ENCODE measurements around the gene LAMB4. TPM values are rescaled to one million over a fixed set of nuclear protein-coding genes. Genes with fewer than 3 reads are reported as not detected.

The LAMB4 gene
- total RNA-seq, 1 donor from 2014 or later = 0.75 TPM

- no peak for TF ChIP-seq CTCF (IDR thresholded peaks at IDR 0.05)
- peak overlapping the region; percentile 65 for H3K27ac Mint-ChIP-seq (ENCODE audit: unreplicated experiment)
- H3K4me3 Mint-ChIP-seq (ENCODE audit: unreplicated experiment) = no peak overlapping the region
- H3K36me3 Mint-ChIP-seq (ENCODE audit: unreplicated experiment) = peaks cover 2% of the 10 kb centered on the region
- no peak for DNase-seq (ENCODE audit: extremely low spot score, unreplicated experiment)
- H3K4me1 Mint-ChIP-seq (ENCODE audit: unreplicated experiment) = peaks cover 32% of the 10 kb centered on the region
- peaks cover 2% of the 10 kb centered on the region for H3K9me3 Mint-ChIP-seq (ENCODE audit: unreplicated experiment)
- no peaks in the 10 kb centered on the region for H3K27me3 Mint-ChIP-seq (ENCODE audit: unreplicated experiment)
Observed at GRCh38 chr7:108086546-108086945, 43.6 kb downstream of the LAMB4 start.

GRCh38 chr7:108083980-108084379 lies 46.2 kb downstream of the LAMB4 start:
- Mint-ChIP-seq H3K36me3 (ENCODE audit: unreplicated experiment) (peaks cover 5% of the 10 kb centered on the region), H3K4me1 (ENCODE audit: unreplicated experiment) (peaks cover 54% of the 10 kb centered on the region), H3K4me3 (ENCODE audit: unreplicated experiment) (no peak overlapping the region), H3K27ac (ENCODE audit: unreplicated experiment) (peak overlapping the region; percentile 12), H3K9me3 (ENCODE audit: unreplicated experiment) (peaks cover 6% of the 10 kb centered on the region), H3K27me3 (ENCODE audit: unreplicated experiment) (no peaks in the 10 kb centered on the region)
- DNase-seq (ENCODE audit: extremely low spot score, unreplicated experiment) = no peak
- no peak for TF ChIP-seq CTCF (IDR thresholded peaks at IDR 0.05)

GRCh38 chr7:108079648-108080591 lies 50.2 kb downstream of the LAMB4 start:
- Mint-ChIP-seq H3K4me3 (ENCODE audit: unreplicated experiment) (peak overlapping the region; percentile 17), H3K36me3 (ENCODE audit: unreplicated experiment) (peaks cover 5% of the 10 kb centered on the region), H3K27me3 (ENCODE audit: unreplicated experiment) (no peaks in the 10 kb centered on the region), H3K4me1 (ENCODE audit: unreplicated experiment) (peaks cover 51% of the 10 kb centered on the region), H3K9me3 (ENCODE audit: unreplicated experiment) (peaks cover 6% of the 10 kb centered on the region), H3K27ac (ENCODE audit: unreplicated experiment) (peak overlapping the region; percentile 92)
- TF ChIP-seq CTCF (IDR thresholded peaks at IDR 0.05) = no peak
- no peak for DNase-seq (ENCODE audit: extremely low spot score, unreplicated experiment)

DNA sequence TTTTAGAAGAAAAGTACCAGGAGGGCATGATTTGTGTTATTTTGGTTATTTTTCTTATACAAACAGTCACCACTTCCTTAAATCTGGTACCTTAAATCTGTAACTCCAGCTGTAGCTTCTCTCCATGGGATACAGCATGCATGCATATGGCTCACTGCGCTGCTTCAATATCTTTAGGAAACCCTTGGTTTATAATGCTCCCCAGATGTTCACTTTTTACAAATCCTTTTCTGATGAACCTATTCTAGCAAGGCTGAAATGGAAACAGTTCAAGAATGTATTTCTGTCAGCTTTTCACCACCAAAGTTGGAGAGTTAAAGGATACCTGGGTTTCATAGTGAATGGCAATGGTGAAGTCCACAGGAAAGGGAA lies 50.9 kb downstream of the LAMB4 start:
- Mint-ChIP-seq H3K4me1 (ENCODE audit: unreplicated experiment) (peaks cover 45% of the 10 kb centered on the region), H3K36me3 (ENCODE audit: unreplicated experiment) (peaks cover 5% of the 10 kb centered on the region), H3K27me3 (ENCODE audit: unreplicated experiment) (no peaks in the 10 kb centered on the region), H3K9me3 (ENCODE audit: unreplicated experiment) (peaks cover 6% of the 10 kb centered on the region), H3K27ac (ENCODE audit: unreplicated experiment) (peak overlapping the region; percentile 92), H3K4me3 (ENCODE audit: unreplicated experiment) (peak overlapping the region; percentile 17)
- no peak for DNase-seq (ENCODE audit: extremely low spot score, unreplicated experiment)
- TF ChIP-seq CTCF (IDR thresholded peaks at IDR 0.05) = no peak

GRCh38 chr7:108078691-108079090 lies 51.5 kb downstream of the LAMB4 start:
- H3K27me3 Mint-ChIP-seq (ENCODE audit: unreplicated experiment) = no peaks in the 10 kb centered on the region
- peaks cover 40% of the 10 kb centered on the region for H3K4me1 Mint-ChIP-seq (ENCODE audit: unreplicated experiment)
- H3K27ac Mint-ChIP-seq (ENCODE audit: unreplicated experiment) = peak overlapping the region; percentile 92
- peaks cover 6% of the 10 kb centered on the region for H3K9me3 Mint-ChIP-seq (ENCODE audit: unreplicated experiment)
- DNase-seq (ENCODE audit: extremely low spot score, unreplicated experiment) = no peak
- no peak overlapping the region for H3K4me3 Mint-ChIP-seq (ENCODE audit: unreplicated experiment)
- TF ChIP-seq CTCF (IDR thresholded peaks at IDR 0.05) = no peak
- H3K36me3 Mint-ChIP-seq (ENCODE audit: unreplicated experiment) = peaks cover 5% of the 10 kb centered on the region
